Choroid plexus epithelial cell (primary cell): ENCODE measurements around the gene CTIF.

ENCODE experiments used
- DNase-seq: peaks from one replicate; pipeline ENCODE4 v3.0.0-alpha.2; 2010; ENCODE audit warnings: low read depth
- H3K4me3 ChIP-seq: 2 replicates; pipeline ENCODE4 v1.5.1; 2011; ENCODE audit warnings: low read depth, mild to moderate bottlenecking, control low read depth, low read length, moderate library complexity
- TF ChIP-seq, protein P1 (sequence below): conservative IDR thresholded peaks from 2 replicates; pipeline ENCODE4 v1.5.1; 2011; ENCODE audit warnings: low read depth, mild to moderate bottlenecking, control low read depth, inconsistent platforms, low read length, moderate library complexity

The CTIF gene

DNA sequence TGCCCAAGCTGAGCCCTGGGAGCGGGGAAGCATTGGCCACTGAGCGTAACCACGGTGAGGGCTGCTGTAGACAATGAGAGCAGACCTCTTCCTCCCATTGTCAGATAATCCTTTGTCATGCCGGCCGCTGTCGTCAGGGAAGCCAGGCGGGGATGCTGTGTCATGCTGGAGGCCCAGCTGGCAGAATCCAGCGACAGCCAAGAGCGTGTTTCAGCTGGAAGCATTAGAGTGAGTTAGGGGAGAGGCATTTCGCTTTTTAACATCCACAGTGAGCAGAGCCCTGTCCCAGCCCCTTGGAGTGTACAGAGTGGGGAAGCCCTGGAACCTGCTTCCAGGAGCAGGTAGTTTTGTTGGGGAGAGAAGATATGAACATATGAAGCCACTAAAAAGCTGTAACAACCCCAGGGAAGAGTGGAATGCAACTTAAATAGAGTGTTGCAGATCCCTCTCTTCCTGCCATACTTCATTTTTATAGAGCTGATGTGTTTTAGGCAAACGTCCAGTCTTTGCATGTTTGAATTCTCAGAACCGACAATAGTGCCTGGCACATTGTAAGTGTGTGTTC is 7.0 kb downstream of the CTIF start:
- TF ChIP-seq, protein P1, sequence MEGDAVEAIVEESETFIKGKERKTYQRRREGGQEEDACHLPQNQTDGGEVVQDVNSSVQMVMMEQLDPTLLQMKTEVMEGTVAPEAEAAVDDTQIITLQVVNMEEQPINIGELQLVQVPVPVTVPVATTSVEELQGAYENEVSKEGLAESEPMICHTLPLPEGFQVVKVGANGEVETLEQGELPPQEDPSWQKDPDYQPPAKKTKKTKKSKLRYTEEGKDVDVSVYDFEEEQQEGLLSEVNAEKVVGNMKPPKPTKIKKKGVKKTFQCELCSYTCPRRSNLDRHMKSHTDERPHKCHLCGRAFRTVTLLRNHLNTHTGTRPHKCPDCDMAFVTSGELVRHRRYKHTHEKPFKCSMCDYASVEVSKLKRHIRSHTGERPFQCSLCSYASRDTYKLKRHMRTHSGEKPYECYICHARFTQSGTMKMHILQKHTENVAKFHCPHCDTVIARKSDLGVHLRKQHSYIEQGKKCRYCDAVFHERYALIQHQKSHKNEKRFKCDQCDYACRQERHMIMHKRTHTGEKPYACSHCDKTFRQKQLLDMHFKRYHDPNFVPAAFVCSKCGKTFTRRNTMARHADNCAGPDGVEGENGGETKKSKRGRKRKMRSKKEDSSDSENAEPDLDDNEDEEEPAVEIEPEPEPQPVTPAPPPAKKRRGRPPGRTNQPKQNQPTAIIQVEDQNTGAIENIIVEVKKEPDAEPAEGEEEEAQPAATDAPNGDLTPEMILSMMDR, result no peak
- no peak overlapping the region for H3K4me3 ChIP-seq
- peak; percentile 48 for DNase-seq

DNA sequence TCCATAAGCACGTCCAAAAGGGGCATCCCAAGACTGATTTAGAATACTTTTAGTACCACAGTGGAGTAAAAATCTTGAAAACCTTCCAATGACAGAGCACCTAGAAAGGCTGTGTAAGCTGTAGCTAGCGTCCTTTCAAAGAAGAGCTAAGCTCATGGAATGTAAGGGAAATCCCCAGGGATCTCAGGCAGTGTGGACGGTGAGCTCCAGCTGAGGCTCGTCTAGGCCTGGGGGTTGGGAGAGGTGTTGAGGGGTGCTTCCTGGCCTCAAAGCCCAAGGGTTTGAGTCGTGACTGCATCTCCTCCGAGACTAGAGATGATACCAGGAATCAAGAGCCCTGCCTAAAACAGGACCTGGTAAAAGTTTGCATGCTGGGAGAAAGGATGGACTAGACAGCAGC is 7.6 kb downstream of the CTIF start:
- DNase-seq, result peak; percentile 84
- TF ChIP-seq, protein P1, result no peak
- H3K4me3 ChIP-seq, result no peak overlapping the region

DNA sequence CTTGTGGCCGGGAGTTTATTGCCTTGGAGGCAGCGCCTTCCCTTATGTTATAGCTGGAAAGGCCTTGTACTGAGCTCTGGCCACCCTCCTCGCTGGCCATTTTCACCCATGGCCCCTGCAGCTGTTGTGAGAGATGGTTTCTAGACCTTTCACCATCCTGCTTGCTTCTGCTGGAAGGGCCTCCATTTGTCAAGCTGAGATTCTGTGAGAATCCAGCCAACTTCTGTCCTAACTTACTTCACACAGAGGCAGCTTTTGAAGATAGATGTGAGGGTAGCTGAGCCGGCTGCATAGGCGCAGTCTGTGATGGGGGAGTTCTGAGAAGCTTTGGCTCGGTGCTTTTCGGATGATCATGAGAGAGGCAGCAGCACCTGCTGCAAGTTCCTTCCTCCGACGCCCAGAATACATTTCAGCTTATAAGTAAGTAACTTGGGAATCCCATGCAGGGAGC is 8.7 kb downstream of the CTIF start:
- H3K4me3 ChIP-seq, result no peak overlapping the region
- no peak for DNase-seq
- TF ChIP-seq, protein P1, result no peak

DNA sequence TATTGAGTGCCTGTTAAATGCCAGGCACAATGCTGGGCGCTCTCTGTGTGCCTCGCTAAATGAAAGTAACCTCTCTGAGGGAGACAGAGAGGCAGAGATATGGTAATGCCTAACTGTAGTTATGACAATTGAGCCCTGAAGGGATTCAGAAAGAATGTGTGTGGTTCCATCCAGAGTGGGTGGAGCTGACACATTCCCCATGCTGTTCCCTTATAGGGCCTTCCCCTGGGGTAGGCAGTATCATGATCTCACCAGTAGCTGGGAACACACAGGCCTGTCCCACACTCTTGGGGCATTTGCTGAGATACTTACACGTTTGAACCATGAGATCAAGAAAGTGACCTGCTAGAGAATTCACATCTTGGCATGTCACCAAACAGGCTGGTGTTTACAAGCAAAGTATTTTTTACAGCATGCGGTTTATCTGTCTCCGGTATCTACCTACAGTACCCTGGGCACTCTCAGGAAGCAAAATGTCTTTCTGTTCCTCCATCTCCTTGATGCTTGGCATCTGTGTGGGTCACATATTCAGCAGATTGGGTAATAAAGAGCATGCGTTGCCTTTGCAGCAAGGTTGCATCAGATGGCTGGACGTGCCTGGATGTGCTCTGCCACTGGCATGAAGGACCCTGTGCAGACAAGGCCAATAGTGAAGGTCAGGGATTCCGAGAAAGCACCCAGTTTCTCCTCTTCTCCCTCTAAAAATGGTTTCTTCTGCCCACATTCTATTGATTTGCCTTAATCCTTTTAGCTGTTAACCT is 9.4 kb downstream of the CTIF start:
- TF ChIP-seq, protein P1, result no peak
- peak; percentile 83 for DNase-seq
- H3K4me3 ChIP-seq, result no peak overlapping the region

DNA sequence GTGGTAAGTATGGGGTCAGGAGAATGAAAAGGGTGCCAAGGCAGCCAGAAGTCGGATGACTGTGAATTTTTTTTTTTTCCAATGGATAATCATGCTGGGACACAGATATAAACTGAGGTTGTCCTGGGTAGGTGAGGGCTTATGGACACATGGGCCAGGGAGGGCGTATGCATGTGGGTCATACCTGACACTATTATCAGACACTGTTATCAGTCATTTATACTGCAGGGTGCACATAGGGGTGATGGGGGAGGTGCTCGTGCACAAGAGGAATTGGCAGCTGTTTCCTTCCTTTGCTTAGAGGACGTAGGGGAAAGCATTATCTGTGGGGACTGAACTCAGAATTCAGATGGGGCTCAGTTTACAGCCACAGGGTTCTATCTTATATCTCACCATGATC is 10.1 kb downstream of the CTIF start:
- TF ChIP-seq, protein P1, result no peak
- DNase-seq, result no peak
- no peak overlapping the region for H3K4me3 ChIP-seq

DNA sequence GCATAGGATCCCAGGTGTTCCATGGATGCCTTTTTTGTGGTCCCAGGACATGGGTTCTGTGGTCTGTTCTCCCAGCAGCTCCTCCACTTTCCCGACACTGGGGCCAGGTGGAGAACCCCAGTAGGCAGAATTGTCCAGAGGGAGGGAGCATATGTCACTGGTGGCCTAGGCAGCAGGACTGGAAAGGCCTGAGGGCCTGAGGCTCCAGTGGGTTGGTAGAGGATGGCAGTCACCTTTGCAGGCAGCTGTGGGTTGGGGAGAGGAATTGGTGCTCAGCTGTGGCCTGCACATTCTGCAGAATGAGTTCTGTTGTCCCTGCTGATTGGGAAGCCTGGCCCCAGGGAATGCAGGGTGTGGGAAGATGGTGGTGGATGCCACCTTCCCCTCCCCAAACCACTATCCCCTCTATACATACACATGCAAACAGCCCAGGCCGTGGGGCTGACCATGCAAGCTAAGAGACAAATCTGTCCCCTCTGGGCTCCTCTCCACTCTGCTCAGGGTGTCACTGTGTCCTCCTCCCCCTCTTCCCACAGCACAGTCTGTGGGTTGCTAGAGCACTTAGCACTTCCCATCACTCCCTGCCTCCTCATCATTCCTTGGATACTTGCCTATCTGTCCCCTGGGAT is 11.4 kb downstream of the CTIF start:
- TF ChIP-seq, protein P1, result no peak
- no peak for DNase-seq
- H3K4me3 ChIP-seq, result no peak overlapping the region
